GM21526 (cell line): ENCODE results near the gene DDX59.

Source experiments
- ATAC-seq: cut with Tn5 transposase; IDR thresholded peaks from one replicate; pipeline ENCODE4 v1.9.1; 2021; ENCODE audit warnings: moderate library complexity; ENCODE audit not compliant: unreplicated experiment, low FRiP score

The DDX59 gene

DNA sequence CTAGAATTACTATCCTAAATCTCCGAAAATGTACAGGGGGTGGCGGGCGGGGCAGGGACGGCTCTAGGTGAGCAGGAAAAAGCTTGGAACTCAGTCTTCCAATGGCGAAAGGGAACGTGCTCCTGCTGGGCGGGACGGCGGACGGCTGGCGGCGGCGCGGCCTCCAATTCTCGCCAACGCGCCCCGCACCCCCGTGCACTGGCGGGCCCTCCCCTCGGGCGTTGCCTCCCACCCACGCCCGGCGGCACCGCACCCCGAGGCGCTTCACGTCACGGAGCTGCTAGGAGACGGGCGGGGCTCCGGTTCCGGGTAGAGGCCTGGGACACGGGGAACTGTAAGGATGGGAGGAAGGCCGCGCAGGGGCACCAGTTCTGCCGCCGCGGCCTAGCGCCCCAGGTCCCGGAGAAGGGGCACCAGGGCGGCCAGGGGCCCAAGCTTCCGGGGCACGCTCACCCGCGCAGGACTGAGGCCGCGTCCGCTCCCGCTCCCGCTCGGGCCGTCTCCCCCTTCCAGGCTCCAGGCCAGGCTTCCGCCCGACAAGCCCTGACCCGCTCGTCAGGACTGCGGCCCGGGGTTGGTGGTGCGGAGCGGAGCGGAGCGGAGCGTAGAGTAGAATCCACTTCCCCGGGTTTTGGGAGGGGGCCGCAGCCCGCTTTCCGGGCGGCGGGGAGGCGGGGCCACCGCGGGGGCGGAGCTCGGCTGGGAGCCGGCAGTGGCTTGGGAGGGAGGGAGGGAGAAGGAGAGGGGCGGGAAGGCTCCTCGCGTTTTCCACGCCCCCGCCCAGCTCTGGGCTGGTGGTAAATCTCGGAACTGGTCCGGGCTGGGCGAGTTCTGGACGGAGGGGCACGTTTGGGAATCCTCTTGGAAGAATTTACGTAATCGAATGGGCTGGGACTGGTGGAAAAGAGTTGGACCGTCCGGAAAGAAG, at the start of gene DDX59:
DDX59 (minus strand) TSS at position 594 of the 928 bp plus-strand sequence. CDS start 3,167 bp downstream, outside the sequence.
- peak; percentile 88 for ATAC-seq

DNA sequence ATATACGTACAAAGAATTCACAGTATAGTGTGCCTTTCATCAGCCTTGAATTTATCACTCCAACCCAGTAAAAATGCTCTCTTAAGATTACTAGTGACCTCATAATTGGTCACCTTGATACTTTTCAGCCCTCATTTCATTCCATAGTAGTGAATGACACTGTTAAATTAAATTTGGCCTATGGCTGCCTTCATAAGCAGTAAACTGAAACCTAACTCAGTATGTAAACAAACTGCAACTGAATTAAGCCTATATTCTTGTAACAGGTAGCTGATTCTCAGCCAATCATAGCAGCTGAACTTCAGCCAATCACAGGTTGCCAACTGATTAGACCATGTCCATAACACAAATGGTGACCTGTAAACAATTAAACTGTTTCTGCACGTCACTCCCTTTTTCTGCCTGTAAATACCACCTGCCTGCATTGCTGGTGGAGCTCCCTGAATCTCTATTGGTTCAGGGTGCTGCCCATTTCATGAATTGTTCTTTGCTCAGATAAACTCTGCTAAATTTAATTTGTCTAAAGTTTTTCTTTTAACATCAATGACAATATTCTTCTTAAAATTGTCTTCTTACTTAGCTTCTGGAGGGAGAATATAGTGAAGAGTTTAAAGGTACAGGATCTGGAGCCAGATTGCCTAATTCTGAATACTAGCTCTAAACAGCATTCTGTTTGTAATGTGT, 44.9 kb upstream of the DDX59 start:
- no peak for ATAC-seq

DNA sequence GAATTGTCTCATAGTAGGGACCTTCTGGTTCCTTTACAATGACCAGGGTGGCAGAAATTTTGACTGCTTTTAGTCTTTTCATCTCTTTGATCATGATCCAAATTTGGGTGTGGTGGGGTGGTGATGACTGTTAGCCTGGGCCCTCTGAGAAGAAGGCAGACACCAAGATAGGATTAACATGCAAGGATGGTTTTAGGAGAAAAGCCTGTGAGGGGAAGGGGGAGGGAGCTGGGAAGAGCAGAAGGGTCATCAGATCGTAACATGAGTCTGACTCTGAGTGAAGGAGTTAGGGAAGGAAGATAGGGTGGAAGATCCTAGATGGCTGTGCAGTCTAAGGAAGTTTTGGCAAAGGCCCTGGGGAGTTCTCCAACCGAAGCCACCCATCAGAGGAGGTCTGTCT, 40.5 kb upstream of the DDX59 start:
- ATAC-seq: no peak

DNA sequence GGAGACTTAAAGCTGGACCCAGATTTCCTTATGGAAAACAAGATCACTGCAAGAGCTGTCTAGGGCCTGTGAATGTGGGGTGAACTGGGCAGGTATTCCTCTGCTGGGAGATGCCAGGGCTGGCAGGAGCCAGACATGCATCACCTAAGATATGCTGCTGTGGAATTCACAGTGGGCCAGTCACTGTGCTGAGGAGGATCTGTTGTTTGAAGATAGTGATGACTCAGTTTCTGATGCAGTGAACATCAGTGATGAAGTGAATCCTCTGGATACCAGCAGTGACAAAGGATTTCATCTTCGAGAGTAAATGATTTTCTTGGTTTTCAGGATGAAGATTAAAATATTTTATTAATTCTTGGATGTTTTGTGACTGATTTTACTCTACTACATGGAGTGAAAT, 39.1 kb upstream of the DDX59 start:
- no peak for ATAC-seq

DNA sequence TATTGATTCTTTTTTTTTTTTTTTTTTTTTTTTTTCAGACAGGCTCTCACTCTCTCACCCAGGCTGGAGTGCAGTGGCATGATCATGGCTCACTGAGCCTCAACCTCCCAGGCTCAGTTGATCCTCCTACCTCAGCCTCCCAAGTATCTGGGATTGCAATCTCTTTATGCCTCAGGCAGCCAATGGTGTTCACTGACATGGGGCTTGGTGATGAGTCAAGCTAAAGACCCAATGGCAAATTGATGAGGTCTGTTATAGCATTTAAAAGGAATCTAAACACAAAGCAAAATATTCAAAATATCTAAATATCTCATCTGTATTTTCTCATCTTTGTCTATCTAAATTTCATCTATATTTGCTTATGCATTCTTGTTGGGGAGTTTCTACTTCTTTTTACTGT, 38.5 kb upstream of the DDX59 start:
- no peak for ATAC-seq

DNA sequence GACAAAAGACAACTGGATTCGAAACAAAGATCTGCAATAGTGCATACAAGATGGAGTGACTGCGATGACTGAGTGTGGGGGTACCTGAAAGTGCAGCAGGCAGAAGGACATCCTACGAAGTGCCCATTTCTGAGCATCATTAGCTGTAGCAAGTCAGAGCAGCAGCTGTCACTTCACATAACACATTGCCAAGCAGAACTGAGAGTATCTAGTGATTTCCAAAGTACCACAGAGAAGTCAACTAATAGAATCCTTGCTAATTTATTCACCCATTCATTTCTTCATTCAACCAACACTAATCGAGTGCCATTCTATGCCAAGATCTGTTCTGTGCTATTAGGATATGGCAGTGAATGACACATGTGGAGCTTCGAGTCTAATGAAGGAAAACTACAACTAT, 37.4 kb upstream of the DDX59 start:
- ATAC-seq: no peak

DNA sequence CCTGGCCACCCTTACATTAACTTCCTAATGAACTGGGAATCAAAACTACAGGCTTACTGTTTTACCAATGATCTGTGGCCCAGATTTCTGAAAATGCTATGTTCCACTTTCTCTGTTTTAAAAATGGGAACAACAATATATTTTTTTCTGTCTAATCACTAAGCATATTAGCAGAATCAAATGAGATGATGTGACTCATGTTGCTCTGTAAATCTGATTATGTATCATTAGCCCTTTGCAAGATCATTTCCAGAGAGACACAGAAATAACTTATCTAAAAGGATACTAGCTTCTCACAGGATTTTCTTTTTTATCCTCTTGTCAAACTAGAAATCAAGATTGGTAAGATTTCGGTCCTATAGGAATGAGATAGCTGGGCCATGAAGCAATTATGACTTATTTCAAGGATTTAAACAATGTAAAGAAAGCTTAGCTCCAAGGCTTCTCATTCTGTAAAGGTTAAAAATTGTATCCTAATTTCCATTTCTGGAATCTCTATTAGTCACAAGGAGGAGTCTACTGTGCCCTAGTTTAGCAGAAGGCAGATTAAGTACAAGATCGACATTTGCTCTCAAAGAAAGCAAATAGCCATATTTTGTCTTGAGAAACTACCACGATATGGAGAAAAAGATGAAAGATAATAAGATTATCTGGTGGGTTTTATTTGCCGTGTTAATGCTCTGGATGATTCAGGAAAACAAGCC, 36.6 kb upstream of the DDX59 start:
- no peak for ATAC-seq

DNA sequence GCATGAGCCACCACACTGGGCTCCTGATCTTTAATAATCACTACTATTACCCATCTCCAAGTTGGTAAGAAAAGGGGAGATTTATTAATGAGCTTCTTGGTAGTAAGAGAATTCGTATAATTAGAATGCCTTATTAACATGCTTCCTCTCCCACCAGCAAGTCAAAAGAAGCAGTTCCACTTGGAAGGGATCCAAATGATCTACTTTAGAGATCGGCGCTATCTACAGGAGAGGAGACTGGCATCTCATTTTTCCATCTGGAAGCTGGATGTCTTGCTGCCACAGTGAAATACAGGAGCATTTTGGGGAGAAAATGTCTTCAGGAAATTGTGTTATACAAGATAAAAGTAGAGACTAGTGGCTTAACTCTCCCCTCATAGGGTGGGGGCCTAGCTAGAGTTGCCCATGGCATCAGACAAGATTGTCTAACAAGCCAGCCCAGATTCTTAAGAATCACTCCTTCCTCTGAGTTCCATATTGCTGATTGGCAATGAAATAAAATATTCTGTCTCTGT, 35.3 kb upstream of the DDX59 start:
- no peak for ATAC-seq

DNA sequence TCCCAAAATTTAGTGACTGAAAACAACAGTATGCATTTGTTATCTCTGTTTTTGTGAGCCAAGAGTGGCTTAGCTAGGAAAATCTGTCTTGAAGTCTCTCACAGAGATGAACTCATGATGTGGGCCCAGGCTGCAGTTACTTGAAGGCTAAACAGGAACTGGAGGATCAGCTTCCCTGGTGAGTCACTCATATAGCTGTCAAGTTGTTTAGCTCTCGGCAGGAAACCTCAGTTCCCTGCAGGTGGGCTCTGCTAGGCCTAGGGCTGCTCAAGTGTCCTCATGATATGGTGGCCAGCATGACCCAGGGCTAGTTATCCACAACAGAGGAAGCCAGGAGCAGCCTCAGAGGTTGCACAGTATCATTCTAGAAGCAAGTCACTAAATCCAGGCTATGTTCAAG, 30.2 kb upstream of the DDX59 start:
- ATAC-seq: no peak

DNA sequence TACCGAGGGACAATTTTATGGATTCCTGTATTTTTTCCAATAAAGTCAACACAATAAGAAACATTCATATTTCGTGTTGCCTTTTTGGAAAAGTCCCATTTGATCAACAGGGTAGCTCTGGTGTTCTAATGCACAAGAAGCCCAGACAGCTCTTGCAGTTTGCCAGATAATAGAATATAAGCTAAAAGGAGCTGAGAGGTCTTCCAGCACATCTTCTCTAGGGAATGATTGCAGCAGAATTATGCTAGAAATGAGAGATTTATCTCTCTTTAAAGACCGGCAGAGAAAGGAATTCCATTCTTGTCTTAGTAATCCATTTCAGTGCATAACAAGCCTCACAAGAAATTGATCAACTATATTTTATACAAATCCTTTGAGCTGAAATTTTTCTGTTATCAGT, 25.0 kb upstream of the DDX59 start:
- no peak for ATAC-seq

DNA sequence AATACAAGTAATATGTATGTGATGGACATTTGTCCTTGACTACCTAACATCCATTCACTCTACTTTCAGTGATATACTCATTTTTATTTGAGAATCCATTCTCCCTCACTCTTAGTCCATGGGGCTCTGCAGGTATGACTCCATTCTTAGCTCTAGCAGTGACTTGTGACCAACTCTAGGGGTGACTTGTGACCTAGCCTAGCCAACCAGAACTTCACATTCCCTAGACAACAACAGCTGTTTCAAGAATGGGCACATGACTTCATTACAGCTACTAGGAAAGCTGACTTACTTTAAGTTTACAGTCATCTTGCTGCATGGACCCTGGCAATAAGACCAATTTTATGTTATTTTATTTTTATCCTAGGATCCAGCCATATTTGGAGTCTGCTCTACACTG, 23.6 kb upstream of the DDX59 start:
- no peak for ATAC-seq

DNA sequence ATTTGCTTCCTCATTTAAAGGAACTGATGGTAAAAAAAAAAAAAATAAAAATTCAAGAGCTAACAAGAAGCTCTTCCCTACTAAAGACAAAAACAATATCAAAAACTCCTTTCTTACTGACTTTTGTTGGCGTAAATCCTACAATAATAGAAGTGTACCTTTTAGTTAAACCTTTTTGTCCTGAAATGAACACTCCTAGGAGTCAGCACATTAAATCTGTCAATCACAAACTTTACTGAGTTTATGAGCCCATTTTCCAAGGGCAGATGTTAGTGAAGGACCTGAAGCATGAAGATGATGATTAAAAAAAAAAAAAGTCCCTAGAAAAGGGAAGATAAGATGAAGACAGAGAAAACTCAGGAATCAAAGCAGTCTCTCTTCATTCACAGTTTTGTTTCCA, 22.6 kb upstream of the DDX59 start:
- ATAC-seq: no peak

DNA sequence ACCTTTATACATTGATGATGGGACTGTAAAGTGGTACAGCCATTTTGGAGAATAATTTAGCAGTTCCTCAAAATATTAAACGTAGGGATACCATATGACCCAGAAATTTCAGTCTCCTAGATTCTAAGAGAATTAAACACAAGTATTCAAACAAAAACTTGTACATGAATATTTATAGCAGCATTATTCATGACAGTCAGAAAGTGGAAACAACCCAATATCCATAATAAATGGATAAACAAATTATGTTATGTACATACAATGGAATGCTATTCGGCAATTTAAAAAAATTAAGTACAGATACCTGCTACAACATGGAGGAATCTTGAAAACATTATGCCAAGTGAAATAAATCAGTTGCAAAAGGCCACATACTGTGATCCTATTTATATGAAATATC, 16.9 kb upstream of the DDX59 start:
- ATAC-seq: no peak

DNA sequence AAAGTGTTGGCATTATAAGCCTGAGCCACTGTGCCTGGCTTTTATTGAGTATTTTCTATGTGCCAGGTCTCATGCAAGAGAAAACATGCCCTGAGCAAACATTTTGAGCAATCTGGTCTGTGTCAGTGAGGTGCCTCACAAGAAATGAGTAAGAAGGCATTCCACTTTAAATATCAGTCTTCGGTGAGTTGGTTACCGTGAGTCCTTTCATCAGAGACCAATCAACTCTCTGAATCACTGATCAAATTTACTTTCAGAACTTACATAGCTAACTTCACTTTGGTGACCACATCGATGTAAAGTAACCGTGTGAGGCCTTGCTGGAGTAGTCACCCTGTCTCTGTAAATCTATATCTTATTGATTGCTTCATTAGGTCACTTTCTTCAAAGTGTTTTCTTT, 14.3 kb upstream of the DDX59 start:
- ATAC-seq: no peak

DNA sequence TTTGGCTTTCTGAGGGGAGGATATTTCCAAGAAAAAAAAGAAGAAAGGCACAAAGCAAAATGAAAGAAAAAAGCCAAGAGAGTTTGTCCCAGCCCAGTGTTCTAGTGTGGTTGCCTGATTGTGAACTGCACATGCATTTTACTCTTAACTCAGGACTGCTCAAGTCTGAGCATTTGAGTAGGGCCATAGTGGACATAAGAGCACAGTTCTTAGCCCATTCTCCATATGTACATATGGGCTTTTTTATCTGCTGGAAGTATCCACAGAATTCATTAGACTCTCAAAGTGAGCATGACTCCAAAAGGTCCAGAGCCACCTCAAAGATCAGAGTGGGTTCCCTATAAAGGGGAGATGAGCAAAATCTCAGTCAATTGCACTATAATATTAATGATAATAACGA, 13.6 kb upstream of the DDX59 start:
- ATAC-seq: no peak

DNA sequence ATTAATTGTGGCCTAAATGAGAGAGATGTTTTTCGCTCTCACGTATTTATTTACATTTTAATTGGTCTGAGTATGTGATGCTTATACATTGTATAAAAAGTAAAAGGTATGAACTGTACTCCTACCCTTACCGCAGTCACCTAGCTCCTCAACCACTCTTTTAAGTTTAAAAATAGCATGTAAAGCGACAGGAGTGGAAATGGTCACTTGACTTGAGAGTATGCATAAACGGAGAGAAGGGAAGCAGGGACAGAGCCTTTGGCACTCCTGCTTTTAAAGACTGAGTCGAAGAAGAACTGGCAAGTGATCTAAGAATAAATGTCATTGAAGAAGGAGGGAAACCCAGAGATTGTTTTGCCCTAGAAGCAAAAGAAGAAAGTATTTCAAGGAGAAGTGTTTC, 11.5 kb upstream of the DDX59 start:
- ATAC-seq: no peak

DNA sequence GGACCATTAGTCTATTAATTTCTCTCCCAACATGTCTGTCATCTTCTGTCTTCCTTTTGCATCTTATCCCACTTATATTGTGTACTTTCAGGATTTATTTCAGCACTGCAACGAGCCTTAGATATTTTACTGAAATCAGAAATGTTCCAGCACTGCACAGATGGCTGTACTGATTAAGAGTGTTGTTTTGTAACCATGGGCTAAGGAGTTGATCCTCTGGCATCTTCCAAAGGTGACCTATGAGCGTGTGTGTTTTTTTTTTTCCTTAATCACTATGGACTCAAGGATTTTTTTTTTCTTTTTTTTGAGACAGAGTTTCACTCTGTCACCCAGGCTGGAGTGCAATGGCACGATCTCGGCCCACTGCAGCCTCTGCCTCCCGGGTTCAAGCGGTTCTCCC, 7.1 kb upstream of the DDX59 start:
- no peak for ATAC-seq

DNA sequence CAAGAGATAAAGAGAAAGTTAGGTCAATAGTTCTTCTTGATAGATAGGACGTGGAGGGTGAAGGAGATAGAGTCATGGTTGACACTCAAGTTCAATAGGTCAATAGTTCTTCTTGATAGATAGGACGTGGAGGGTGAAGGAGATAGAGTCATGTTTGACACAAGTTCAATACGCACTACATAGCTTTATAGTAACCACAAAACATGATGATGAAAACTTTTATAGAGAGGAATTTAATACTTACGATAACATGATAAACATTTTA, 5.8 kb upstream of the DDX59 start:
- ATAC-seq: no peak

DNA sequence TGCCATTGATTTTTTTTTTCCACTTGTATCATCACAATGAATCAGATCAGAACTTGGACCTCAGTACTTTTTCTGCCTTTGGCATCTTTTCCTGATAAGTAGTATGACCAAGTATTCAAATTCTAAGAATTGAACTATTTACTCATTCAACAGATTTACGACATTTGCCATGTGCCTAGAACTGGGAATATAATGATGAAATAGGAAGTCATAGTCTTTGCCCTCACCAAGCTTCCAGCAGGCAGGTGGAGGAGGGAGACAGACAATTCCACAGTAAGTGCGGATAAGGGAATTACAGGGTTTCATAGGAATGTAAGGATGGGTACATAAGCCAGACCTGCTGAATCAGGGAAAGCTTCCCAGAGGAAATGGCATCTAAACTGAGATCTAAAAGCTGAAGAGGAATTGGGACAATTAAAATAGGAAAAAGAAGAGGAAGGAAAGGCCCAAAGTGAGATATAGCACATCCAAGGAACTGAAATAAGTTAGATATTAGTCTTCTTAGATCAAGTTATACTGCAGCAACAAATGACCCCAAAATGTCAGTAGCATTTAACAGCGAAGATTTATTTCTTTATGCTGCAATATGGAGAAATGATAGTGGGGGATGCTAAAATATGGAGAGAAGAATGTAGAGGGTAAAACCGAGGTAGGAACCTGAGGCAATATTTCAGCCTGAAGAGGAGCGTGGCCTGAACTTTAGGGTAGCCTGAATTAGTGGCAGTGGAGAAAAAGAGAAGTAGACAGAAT, 5.3 kb upstream of the DDX59 start:
- no peak for ATAC-seq

DNA sequence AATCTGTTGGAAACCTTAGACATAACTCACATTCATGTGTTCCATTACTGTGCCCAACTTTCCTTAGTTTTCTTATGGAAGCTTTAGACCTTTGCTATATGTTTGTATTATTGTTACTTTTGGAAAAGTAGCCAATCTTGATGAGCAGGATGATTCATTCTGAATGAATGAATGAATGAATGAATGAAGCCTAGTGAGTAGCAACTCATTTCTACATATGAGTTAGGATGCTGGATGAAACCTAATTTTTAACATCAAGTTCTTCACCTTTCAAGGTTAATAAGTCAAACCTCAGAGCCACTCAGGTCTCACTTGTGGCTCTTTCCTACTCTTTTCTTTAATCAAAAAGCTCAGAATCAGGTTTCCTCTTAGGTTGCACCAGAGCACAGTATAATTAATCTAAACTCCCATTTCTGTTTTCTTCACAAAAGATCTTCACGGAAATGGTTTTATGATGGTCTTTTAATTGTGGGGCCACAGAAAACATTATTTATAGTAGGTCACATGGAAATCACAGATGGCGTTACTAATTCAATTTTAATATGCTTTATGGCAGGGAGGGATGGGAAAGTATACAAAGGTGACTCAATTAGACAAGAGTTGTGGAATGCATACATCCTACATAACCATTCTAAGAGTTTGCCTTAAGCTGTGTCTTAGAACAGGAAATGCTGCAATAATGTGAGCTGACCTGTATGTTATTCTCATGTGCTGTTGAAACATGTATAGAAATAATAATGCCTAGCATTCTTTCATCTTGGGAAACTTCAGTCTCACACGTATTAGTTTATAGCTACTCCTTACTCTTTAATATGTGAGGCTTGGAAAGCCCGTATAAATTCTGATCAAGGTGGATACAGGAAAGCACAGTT, 4.5 kb upstream of the DDX59 start:
- no peak for ATAC-seq
